Dermis microvascular lymphatic vessel endothelial cell (primary cell): ENCODE measurements around the gene PAFAH1B1. TPM values are rescaled to one million over a fixed set of nuclear protein-coding genes. Genes with fewer than 3 reads are reported as not detected.
"Not testable (repeated sequence)": the region's sequence is repeated elsewhere in the genome, so short reads cannot be mapped to it uniquely, and the experiment has no call there.

Experiments used
- DNase-seq, 2 donors: peaks; one replicate each; pipeline versions ENCODE4 v3.0.0 to v3.0.0-alpha.2; 2010; ENCODE audit warnings: low read depth in 2 of 2
- total RNA-seq: library from RNA; depleted of rRNA; stranded (reverse); fragments of >200 nt; gene quantifications from 2 replicates; pipeline ENCODE4 v1.2.1, GENCODE V29; 2014

PAFAH1B1 gene
- total RNA-seq, 1 donor from 2014 or later, result 65.0 TPM

DNA sequence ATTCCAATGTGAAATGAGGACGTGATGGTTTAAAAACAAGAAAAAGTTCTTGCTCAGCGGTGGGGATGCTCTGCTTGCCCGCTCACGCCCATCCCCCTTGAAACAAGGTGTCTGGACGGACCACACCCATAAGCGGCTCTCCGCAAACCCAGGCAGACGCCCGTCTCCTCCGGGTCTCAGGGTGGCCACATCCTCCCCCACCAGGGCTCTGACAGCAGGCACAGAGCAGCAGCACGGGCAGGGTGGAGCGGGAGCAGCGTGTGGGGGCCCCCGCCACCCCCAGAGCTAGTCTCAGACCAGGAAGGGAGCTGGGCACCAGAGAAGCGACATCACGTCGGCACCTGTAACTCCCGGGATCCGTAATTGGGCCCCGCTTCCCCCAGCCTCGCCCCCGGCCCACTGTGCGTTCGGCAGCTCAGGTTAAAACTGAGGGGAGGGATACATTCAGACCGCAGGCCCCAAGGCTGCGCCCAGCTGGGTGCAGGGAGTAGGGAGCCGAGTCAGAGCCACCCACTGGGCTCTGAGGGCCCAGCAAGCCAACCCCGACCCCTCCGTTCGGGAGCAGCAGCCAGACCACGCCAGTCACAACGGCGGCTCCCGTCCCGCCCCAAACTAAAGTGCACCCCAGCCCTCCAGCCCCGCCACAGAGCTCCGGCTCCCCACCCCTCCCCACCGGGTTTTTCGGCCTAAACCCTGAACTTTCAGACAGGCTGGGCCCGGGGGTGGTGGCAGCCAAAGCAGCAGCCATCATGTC, 96.1 kb downstream of the PAFAH1B1 start:
- DNase-seq, result no peak

- DNase-seq, result no peak
These were observed 97.0 kb downstream of the PAFAH1B1 start for GRCh38 chr17:2690165-2691068.

GRCh38 chr17:2691069-2691871, 97.8 kb downstream of the PAFAH1B1 start:
- no peak for DNase-seq

DNA sequence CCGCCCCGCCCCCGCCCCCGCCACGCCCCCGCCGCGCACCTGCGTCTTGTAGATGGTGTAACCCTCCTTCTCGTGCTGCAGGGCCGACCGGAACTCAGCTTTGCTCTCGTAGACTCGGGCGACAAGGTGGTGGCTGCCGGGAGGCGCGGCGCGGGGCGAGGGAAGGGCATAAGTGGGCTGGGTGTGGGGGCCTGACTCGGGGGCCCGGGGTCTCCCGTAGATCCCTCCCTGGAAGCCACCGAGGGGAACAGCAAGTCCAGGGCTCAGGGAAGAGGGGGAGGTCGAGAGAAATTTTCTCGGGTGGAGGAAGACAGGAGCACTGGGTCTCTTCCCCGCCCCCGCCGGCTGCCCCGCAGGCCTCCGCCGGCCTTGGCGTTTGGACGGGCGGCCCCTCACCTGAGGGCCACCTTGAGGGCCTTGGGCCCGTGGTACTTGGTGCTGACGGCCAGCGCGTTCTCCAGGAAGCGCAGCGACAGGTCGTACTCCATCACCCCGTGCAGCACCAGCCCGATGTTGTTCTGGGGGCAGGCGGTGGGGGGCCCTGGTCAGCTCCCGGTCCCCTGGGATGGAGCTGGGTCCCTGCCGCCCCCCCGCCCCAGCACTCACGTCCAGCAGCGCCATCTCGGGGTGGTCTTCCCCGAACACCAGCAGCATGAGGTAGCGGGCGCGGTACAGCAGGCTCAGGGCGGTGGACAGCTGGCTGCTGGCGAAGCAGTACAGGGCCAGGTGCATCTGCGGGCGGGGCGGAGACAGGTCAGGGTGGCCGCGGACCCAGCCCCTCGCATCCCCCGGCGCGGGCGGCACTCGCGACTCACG, 98.7 kb downstream of the PAFAH1B1 start:
- no peak for DNase-seq

DNA sequence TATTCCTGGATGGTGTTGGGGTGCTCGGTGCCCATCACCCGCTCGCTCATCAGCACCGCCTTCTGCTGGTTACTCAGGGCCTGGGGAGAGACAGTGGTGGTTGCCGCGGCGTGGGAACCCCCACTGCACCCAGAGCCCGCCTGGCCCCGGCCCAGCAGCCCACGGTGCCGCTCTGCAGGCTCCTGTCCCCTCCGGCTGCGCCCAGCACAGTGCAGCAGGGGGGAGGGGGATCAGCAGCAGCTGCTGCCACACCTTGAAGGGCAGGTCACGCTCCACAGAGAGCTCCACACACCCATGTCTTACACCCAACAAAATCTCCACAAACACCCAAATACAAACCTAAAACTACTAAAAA, 99.3 kb downstream of the PAFAH1B1 start:
- DNase-seq, result no peak

DNA sequence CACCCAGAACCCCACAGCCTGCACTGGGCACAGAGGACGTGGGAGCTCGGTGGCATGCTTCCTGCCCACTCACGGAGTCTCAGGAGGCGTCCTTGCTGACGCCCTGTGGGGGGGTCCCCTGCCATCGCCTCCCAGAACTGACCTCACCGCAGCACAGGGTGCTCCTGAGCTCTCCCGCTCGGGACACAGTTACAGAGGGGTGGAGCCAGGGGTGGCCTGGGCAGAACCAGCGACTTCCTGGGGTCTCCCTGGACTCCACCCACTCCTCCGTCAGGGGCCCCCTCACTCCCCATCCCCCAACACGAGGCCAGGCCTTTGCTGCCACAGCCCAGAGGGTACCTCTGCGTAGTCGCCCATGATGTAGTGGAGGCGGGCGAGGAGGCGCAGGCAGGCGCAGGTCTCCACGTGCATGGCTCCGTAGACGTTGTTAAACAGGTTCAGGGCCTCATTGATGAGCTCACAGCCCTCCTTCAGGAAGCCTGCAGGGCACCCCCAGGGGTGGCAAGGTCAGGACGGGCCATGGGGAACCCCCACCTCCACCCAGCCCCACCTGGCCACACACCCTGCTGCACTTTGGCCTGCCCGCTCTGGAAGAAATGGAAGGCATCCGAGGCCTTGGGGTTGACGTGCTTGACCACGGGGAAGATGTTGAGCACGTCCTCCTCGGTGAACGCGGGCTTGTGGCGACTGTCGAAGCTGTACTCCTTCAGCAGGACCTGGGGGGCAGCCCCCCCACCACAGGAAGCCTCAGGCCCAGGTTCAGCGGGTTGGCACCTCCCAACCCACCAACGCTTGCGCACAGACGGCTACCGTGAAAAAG, 100.3 kb downstream of the PAFAH1B1 start:
- DNase-seq, result no peak

GRCh38 chr17:2694381-2695242, 101.2 kb downstream of the PAFAH1B1 start:
- no peak for DNase-seq

GRCh38 chr17:2695243-2695960, 101.9 kb downstream of the PAFAH1B1 start:
- DNase-seq, result no peak

- DNase-seq, result no peak
These were observed 102.7 kb downstream of the PAFAH1B1 start for GRCh38 chr17:2695961-2696760.

DNA sequence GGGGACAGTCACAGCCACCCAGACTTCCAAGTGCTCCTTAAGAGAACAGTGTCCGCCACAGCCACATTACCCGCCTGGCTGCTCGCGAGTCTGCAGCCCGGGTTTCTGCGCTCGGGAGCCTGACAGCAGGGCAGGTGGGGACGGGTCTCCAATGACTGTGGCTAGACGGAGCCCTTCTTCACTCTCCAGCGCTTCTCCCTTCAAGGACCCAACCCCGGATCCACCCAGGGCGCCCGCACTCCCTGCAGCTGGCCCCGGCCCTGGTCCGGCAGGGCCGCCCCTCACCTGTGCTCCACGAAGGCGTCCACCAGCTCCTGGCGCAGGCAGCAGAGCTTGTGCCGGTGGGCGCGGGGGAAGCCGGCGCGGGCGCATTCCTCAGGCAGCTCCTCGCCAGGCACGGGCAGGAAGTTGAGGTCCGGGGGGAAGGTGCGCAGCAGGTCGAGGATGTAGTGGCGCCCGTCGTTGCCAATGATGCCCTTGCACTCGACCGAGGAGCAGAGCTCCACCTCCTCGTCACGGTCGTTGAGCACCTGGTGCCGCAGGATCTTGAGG, 104.2 kb downstream of the PAFAH1B1 start:
- no peak for DNase-seq

DNA sequence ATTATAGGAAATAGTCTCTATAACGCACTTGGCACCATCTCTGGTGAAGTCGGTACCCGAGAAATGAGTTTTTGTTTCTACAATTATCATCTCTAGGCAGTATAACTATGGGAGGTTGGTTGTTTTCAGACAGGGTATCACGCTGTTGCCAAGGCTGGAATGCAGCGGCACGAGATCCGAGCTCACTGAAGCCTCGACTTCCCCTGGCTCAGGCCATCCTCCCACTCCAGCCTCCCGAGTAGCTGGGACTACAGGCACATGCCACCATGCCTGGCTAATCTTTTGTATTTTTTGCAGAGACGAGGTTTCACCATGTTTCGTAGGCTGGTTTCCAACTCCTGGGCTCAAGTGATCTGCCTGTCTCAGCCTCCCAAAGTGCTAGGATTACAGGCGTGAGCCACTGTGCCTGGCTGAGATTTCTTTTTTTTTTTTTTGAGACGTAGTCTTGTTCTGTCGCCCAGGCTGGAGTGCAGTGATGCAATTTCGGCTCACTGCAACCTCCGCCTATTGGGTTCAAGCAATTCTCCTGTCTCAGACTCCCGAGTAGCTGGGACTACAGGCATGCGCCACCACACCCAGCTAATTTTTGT, 105.9 kb downstream of the PAFAH1B1 start:
- not testable (repeated sequence) for DNase-seq

DNA sequence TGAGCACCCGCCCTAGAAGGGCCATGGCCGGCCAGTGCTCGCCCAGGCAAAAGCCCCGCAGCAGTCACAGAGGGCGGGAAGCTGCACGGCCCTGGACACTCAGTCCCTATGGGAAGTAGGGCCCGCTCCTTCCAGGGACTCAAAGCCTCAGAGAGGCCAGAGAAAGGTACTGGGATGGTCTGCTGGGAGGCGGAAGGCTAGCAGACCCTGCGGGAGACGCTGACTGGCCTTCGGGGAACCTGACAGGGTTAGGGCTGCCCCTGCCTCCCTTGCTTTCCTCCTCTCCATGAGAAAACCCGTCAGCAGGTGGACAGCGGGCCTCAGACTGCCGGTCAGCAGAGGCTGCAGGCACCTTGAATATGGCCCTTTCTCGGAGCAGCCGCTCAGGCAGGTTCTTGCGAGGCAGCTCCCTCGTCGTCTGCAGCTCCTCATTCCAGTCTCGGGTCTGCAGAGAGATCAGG, 106.6 kb downstream of the PAFAH1B1 start:
- no peak for DNase-seq

- no peak for DNase-seq
These were observed 107.2 kb downstream of the PAFAH1B1 start for GRCh38 chr17:2700491-2701141.

DNA sequence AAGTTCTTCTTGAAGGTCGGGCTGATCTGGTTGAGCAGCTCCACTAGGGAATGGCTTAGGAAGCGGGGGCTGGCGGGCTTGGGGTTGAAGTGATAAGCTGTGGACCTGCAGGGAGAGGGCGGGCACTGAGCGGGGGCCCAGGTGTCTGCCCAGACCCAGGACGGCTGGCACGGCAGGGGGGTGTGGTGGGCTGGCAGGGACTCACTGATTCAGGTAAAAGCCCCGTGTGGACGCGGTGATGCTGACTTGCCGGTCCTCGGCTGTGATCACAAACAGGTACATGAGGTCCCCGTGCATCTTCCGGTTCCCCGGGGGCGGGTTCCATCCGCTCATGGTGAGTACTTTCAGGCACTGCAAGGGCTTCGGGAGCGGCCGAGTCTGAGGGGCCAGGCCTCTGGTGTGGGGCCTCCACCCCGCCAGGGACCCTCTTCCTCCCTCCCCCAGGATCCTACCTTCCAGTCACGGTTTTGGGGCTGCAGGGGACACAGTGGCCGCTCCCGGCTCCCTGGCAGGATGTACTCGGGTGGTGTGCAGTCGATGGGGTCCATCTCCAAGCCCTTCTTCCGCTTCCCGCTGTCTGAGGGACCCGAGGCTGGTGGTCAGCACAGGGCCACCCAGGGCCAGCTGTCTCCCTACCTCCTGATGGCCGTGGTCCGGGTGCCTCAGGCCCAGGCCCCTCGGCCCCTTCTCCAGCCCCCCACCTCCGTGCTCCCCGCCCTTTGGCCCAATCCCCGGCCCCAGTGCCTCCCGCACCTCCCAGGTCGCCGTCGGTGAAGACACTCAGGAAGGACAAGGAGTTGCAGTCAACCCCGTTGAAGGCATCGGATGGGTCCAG, 107.9 kb downstream of the PAFAH1B1 start:
- DNase-seq, result no peak

GRCh38 chr17:2701996-2702741, 108.7 kb downstream of the PAFAH1B1 start:
- DNase-seq, result no peak
